PC-9 (cell line): ENCODE results near the gene VPS8. TPM values are rescaled to one million over a fixed set of nuclear protein-coding genes. Genes with fewer than 3 reads are reported as not detected.

Experiments
- BruUV-seq: library from RNA; stranded (reverse); fragments of 400-500 nt; replicated peaks from 2 replicates; lab custom pipeline; 2021; lab: Mats Ljungman, UMichigan
- CTCF ChIA-PET: fragments of 300-600 bp; sonication (Branson Sonifier 250); formaldehyde crosslinking; loops from one replicate; lab custom pipeline; 2022; ENCODE audit warnings: antibody characterized with exemption; lab: Charles Lee
- POLR2A ChIA-PET: fragments of 300-600 bp; sonication (Branson Sonifier 250); formaldehyde crosslinking; loops from one replicate; lab custom pipeline; 2022; ENCODE audit warnings: antibody characterized with exemption; ENCODE audit not compliant: unreplicated experiment; lab: Charles Lee
- DNase-seq, 2 experiments: peaks; one replicate each; pipeline versions ENCODE4 v3.0.0 to v3.0.0-alpha.2; 2015 to 2022; ENCODE audit warnings: mixed read lengths in 1 of 2
- H2AFZ ChIP-seq: fragments of 200-600 bp; sonication (generic); 2 replicates; pipeline ENCODE4 v1.8.1; 2017; ENCODE audit warnings: antibody characterized with exemption
- H3F3A ChIP-seq: fragments of 200-600 bp; sonication (generic); 2 replicates; pipeline ENCODE4 v1.8.1; 2017; ENCODE audit warnings: antibody characterized with exemption, mild to moderate bottlenecking, low read depth; ENCODE audit not compliant: insufficient read depth
- H3K27ac ChIP-seq: fragments of 200-600 bp; sonication (generic); 2 replicates; pipeline ENCODE4 v1.6.1; 2016; ENCODE audit warnings: mixed run types
- H3K27me3 ChIP-seq: fragments of 200-600 bp; sonication (generic); 2 replicates; pipeline ENCODE4 v1.6.1; 2016; ENCODE audit warnings: low read depth, mixed run types; ENCODE audit not compliant: insufficient read depth
- H3K36me3 ChIP-seq: fragments of 200-600 bp; sonication (generic); 2 replicates; pipeline ENCODE4 v1.6.1; 2016; ENCODE audit warnings: low read depth, mixed run types
- H3K4me1 ChIP-seq: fragments of 200-600 bp; sonication (generic); replicated peaks from 2 replicates; pipeline ENCODE4 v1.6.1; 2016; ENCODE audit warnings: mixed run types; ENCODE audit not compliant: insufficient read depth
- H3K4me2 ChIP-seq: fragments of 200-600 bp; sonication (generic); 2 replicates; pipeline ENCODE4 v1.6.1; 2017; ENCODE audit warnings: mixed run types
- H3K4me3 ChIP-seq: fragments of 200-600 bp; sonication (generic); 2 replicates; pipeline ENCODE4 v1.6.1; 2016; ENCODE audit warnings: mixed run types
- H3K79me2 ChIP-seq: fragments of 200-600 bp; sonication (generic); 2 replicates; pipeline ENCODE4 v1.6.1; 2017; ENCODE audit warnings: low read depth, mixed run types
- H3K9me2 ChIP-seq: fragments of 200-600 bp; sonication (generic); 2 replicates; pipeline ENCODE4 v1.8.1; 2017; ENCODE audit warnings: mild to moderate bottlenecking; ENCODE audit not compliant: insufficient read depth
- H3K9me3 ChIP-seq: fragments of 200-600 bp; sonication (generic); 2 replicates; pipeline ENCODE4 v1.8.1; 2016; ENCODE audit warnings: low read depth; ENCODE audit not compliant: insufficient read depth
- H4K20me1 ChIP-seq: fragments of 200-600 bp; sonication (generic); 2 replicates; pipeline ENCODE4 v1.8.1; 2017; ENCODE audit not compliant: insufficient read depth
- EZH2 ChIP-seq: fragments of 200-600 bp; sonication (generic); IDR thresholded peaks from 2 replicates; pipeline ENCODE4 v1.8.0; 2017; ENCODE audit warnings: antibody characterized with exemption, low read depth
- intact Hi-C: fragments of 100-400 bp; cut with micrococcal nuclease; formaldehyde crosslinking; loops from one replicate; pipeline ENCODE4 v1.10.0; 2022; ENCODE audit not compliant: unreplicated experiment
- total RNA-seq: library from RNA; stranded (reverse); gene quantifications from 2 replicates; pipeline ENCODE4 v1.2.3, GENCODE V29; 2021
- TF ChIP-seq, protein P1 (sequence below): fragments of 200-600 bp; sonication (generic); conservative IDR thresholded peaks from 2 replicates; pipeline ENCODE4 v1.6.1; 2017; ENCODE audit warnings: mixed run types, antibody characterized with exemption, mild to moderate bottlenecking, moderate library complexity

VPS8 gene
- total RNA-seq, 1 experiment from 2014 or later, result 80.8 TPM

DNA sequence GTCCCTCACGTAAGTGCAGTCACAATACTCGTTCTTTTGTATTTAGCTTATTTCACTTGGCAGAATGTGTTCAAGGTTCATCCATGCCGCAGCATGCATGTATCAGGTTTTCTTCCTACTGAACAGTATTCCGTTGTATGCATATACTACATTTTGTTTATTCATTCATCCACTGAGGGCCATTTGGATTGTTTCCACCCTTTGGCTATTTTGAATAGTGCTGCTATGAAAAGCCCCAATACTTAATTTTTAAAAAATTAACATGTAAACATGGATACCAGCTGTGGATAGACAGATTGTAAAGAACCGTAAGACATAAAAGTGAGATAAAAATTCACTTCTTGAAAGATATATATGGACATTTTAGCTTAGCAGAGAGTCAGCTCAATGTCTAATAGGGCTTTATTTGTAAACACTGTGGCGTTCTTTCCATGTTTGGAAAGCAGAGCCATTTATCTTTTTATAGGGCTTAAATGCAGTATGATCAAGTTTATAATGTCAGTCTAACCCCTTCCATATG is 115.9 kb downstream of the VPS8 start:
- intact Hi-C loops, result no loop called here

DNA sequence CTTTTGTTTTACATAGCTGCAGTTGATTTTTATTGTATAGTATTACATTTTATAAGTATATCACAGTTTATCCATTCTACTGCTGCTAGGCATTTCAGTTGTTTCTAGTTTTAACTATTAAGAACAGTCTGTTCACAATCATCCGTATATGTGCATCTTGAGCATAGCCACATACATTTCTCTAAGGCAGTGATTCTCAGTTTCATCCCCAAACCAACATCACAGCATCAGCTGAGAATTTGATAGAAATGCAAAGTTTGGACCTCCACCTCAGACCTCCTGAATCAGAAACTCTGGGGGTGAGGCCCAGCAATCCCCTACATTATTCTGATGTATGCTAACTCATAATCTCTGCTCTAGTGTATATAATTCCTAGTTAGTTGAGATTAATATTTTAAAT is 120.8 kb downstream of the VPS8 start:
- DNase-seq, result no peak
- Histone ChIP-seq H3K9me3 (no peaks in the 10 kb centered on the region), H3K4me1 (no peaks in the 10 kb centered on the region), H2AFZ (no peak overlapping the region), H3K27me3 (no peaks in the 10 kb centered on the region), H3F3A (no peaks in the 10 kb centered on the region), H3K36me3 (peaks cover 20% of the 10 kb centered on the region), H3K4me3 (no peak overlapping the region), H3K27ac (no peak overlapping the region), H3K4me2 (no peak overlapping the region), H3K9me2 (no peaks in the 10 kb centered on the region), H3K79me2 (no peaks in the 10 kb centered on the region), H4K20me1 (no peaks in the 10 kb centered on the region)
- TF ChIP-seq, protein P1, sequence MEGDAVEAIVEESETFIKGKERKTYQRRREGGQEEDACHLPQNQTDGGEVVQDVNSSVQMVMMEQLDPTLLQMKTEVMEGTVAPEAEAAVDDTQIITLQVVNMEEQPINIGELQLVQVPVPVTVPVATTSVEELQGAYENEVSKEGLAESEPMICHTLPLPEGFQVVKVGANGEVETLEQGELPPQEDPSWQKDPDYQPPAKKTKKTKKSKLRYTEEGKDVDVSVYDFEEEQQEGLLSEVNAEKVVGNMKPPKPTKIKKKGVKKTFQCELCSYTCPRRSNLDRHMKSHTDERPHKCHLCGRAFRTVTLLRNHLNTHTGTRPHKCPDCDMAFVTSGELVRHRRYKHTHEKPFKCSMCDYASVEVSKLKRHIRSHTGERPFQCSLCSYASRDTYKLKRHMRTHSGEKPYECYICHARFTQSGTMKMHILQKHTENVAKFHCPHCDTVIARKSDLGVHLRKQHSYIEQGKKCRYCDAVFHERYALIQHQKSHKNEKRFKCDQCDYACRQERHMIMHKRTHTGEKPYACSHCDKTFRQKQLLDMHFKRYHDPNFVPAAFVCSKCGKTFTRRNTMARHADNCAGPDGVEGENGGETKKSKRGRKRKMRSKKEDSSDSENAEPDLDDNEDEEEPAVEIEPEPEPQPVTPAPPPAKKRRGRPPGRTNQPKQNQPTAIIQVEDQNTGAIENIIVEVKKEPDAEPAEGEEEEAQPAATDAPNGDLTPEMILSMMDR, result no peak
- no peak for TF ChIP-seq EZH2
- CTCF ChIA-PET, result no interaction called here
- POLR2A ChIA-PET, result no interaction called here
- no TSS peak for BruUV-seq
- intact Hi-C loops, result no loop called here

More for the DNA sequence above, 115.9 kb downstream of the VPS8 start:
- Histone ChIP-seq H3K4me3 (no peak overlapping the region), H3K9me3 (no peaks in the 10 kb centered on the region), H3K4me1 (no peaks in the 10 kb centered on the region), H3F3A (no peaks in the 10 kb centered on the region), H3K27me3 (no peaks in the 10 kb centered on the region), H4K20me1 (no peaks in the 10 kb centered on the region; the same call in 1 of the 2 replicates), H3K36me3 (peaks cover 24% of the 10 kb centered on the region), H3K79me2 (no peaks in the 10 kb centered on the region), H3K27ac (no peak overlapping the region), H3K9me2 (no peaks in the 10 kb centered on the region), H2AFZ (no peak overlapping the region), H3K4me2 (no peak overlapping the region)
- no TSS peak for BruUV-seq
- POLR2A ChIA-PET, result no interaction called here
- no peak for TF ChIP-seq EZH2
- TF ChIP-seq, protein P1, result no peak
- CTCF ChIA-PET, result no interaction called here
- peak in 1 of 2 experiments; percentile 22 for DNase-seq

DNA sequence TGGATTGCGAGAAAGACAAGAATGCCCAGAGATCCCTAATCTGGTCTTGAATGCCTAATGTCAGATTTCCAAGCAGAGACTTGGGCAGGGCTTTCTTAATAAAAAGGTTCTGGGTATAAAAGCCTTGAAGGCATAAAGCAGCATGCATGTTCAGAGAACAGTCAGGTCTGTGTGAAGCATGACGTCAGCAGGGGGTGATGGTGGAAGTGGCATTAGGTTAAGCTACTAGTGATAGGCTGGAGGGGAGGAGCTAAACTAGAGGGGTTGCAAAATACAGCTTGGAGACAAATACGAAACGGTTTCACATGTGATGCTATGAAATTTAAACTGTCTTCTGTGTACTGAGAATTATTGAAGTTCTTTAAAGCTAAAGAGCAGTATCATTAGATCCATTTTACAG is 125.6 kb downstream of the VPS8 start:
- intact Hi-C loops, result no loop called here
- Histone ChIP-seq H3F3A (no peaks in the 10 kb centered on the region; the same call in 1 of the 2 replicates), H4K20me1 (no peaks in the 10 kb centered on the region), H3K4me1 (no peaks in the 10 kb centered on the region), H3K36me3 (peaks cover 5% of the 10 kb centered on the region; the same call in 1 of the 2 replicates), H2AFZ (no peak overlapping the region), H3K4me2 (no peak overlapping the region), H3K27ac (no peak overlapping the region), H3K9me2 (no peaks in the 10 kb centered on the region), H3K79me2 (no peaks in the 10 kb centered on the region), H3K4me3 (no peak overlapping the region), H3K9me3 (no peaks in the 10 kb centered on the region), H3K27me3 (no peaks in the 10 kb centered on the region)
- ChIA-PET CTCF (no interaction called here), POLR2A (interaction anchor here (0.6 to 0.7 kb wide), 3 partner anchors 40 to 483 kb away, joined by 3 to 5 read pairs (median 5); no protein-coding TSS in a partner anchor)
- BruUV-seq, result no TSS peak
- TF ChIP-seq EZH2, result no peak
- TF ChIP-seq, protein P1, result no peak
- DNase-seq, result no peak
